Stimulated activated CD4-positive, alpha-beta T cell treated with anti-CD3 and anti-CD28 coated beads, Interleukin-2, amount 100 ng/mL, for 4 hours (primary cell): ENCODE results near the gene ABHD2.
"Not testable (repeated sequence)": the region's sequence is repeated elsewhere in the genome, so short reads cannot be mapped to it uniquely, and the experiment has no call there.

Experiments used
- DNase-seq: peaks from one replicate; pipeline ENCODE4 v3.0.0-alpha.2; 2020; ENCODE audit warnings: low read depth

Gene ABHD2

DNA sequence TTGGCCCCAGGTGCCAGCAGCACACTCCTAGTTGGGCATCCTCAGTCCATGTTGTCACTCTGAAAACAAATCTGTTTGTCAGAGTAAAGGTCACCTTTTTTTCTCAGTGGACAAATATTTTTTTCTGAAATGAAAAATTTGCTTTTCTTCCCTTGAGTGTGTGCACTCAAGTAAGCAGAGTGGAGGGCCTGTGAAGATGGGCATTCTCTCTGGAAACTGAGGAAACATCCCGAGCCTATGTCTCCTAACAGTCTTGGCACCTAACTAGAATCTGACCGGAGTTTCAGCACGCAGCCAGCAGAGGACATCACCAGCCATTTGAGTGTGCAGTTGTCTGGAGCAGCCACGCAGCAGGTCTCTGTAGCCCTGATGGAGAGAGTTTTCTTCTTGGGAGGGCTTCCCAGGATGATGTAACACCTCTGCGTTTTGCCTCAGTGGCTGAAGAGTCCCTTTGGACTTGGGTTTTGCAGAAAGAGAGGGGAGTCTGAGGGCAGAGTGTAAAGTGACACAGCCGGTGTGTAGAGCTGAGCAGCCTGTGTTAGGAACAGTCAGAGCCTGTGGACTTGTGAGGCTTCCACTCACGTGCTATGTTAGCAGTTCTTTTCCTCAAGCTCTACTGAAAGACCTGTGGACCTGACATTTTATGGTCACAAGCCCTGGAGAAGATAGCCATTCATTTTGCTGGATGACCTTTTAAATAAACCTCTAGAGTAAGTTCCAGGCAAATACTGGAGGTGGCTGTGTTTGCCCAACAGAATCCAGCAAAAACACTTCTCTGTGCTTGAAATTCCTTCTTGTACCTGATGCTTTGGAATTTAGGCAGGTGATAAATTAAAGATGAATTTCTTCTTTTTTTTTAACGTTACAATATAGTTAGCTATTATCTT, 51.6 kb downstream of the ABHD2 start:
- DNase-seq = no peak

DNA sequence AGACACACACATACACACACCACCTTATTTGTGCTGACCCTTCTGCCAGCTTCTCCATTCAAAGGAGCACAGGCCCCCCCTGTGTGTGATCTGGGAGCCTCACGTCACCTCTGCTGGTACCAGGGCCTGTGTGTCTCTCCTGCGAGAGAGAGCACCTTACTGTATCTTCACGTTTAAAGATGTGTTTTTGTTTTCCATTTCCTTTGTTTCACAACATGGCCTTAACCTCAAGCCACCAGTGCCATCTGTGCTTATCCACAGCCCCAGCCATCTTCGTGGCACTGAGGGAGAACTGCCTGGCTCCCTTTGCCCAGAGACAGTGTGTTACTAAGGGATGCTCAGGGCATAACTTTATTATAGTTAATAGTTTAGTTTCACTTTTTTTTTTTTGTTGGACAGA, 52.3 kb downstream of the ABHD2 start:
- no peak for DNase-seq

DNA sequence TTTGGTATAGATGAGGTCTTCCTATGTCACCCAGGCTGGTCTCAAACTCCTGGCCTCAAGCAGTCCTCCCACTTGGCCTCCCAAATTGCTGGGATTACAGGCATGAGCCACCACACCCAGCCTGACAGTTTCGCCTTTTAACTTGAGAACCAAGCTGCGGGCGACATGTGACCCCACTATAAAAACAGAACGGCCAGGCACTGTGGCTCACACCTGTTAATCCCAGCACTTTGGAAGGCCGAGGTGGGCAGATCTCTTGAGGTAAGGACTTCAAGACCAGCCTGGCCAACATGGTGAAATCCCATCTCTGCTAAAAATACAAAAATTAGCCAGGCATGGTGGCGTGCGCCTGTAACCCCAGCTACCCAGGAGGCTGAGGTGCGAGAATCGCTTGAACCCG, 52.9 kb downstream of the ABHD2 start:
- DNase-seq = not testable (repeated sequence)

DNA sequence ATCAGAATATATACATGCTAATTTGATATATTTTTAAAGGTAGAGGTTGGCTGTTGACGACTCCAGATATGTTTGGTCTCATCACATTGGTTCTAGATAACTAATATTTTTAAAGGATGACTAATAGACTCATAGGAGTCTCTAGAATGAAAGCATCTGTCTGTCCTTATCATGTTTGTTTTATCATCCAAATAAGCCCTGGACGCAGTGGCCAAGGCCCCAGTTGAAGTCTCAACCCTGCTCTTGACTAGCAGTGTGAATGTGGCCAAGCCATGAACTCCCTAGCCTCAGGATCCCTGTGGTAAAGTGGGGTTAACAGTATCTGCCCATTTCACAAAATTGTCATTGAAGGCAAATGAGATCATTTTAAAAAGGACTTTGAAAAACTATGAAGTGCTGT, 53.6 kb downstream of the ABHD2 start:
- DNase-seq = no peak

DNA sequence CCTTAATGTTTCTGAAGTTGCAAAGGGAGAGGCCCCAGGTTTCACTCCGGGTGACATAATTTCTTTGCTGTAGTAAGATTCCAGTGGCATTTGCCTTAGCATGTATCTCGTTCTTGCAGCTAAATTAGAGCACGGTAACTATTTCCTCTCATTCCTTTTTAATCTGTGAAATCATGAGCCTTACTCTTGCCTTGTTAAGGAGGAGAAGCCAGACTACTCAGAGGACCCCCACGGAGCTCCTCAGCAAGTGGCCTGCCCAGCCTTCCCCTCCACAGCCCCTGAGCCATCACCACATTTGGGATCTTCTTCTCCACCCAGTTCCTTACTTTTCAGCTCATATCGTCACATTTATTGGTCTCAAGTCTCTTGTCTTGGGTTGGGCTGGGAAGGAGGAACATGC, 54.2 kb downstream of the ABHD2 start:
- DNase-seq = no peak

DNA sequence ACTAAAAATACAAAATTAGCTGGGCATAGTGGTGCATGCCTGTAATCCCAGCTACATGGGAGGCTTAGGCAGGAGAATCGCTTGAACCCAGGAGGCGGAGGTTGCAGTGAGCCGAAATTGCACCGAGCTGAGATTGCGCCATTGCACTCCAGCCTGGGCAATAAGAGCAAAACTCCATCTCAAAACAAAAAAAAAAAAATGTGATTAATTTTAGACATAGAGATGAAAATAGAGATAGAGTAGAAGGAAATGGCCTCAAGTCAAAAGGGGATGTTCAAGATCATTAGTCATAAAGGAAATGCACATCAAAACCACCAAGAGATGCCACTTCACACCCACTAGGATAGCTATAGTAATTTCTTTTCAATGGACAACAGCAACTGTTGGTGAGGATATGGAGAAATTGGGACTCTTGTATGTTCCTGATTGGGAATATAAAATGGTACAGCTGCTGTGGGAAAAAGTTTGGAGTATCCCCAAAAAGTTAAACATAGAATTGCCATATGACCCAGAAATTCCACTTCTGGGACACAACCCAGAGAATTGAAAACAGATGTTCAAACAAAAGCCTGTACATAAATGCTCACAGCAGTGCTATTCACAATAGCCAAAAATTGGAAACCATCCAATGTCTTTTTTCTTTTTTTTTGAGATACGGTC, 55.4 kb downstream of the ABHD2 start:
- no peak for DNase-seq

DNA sequence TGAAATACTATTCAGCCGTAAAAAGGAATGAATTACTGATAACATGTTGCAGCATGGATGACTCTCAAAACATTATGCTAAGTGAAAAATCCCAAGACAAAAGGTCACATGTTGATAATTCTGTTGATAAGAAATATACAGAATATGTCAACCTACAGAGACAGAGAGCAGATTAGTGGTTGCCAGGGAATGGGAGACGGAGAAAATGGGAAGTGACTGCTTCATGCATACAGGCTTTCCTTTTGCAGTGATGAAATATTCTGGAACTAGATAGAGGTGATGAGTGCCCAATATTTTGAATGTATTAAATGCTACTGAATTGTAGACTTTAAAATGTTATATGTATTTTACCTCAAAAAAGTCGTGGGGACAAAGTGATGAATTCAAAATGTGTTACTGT, 56.2 kb downstream of the ABHD2 start:
- DNase-seq = no peak

DNA sequence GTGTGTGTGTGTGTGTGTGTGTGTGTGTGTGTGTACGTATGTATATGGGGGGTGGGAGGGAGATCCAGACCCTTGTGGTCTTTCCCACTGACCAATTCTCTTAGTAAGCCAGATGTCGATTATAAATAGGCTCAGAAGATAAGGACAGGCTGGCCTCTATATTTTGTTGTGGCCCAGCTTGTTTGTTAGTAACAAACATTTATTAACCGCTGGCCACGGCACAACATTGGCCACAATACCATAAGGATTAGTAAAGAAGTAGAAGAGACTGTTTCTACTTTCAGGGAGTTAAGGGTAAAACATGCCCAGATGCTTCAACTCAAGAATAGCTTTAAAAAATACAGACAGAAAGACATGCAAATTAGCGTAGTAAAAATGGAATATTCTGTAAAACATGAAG, 58.1 kb downstream of the ABHD2 start:
- no peak for DNase-seq

DNA sequence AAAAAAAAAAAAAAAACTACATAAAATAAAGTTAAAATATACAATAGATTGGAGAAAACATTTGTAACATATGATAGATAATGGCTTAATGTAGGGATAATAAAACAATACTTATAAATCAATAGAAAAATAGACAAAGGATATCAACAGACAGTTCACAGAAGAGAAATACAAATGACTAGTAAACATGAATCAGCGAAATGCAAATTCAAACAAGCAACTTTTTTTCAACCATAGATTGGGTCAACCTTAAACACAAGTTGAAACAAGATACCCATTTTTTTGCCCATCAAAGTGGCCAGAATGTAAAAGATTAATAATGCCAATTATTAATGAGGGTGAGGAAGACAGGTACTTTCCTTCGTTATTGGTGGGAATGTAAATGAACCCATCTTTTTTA, 59.9 kb downstream of the ABHD2 start:
- DNase-seq = no peak

DNA sequence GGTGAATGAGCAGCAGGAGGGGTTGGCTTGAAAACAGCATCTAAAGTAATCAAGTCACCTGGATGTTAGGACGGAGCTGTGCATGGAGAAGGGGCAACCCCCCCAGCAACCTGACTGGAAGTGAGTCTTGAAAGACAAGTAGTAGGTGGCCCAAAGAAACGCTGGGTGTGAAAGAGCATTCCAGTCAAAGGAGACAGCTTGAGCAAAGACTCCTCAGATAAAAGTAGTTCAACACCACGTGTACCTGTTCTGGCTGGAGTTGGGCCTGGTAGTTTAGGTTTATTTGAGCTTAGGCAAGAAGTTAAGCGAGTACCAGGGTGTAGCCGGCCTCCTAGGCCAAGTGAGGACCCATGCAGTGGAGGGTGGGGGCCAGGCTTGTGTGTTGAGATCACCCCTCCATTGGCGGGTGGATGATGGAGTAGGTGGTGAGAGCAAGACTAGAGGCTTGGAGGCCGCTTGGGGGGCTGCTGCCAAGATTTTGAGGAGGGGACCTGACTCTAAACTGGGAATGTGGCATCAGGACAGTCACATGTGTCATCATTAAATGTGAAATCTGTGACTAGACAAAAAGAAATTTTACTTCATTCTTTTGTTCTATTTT, 61.3 kb downstream of the ABHD2 start:
- no peak for DNase-seq

DNA sequence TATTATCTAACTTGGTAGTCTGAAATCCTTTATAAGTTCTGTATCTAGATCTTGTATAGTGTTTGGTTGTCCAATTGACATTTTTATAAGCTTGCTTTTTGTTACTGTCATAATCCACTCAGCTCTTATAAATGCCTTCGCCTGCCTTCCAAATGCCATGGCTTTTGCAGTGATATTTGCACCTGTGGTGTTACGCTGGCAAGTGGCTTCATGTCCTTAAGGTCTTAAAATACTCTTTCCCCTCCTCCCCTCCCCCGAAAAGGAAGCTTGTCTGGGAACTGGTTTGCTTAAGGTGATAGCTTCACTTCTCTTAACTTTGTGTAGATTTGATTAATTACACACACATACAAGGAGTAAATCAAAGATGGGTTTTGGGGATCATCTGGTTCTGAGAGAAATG, 62.0 kb downstream of the ABHD2 start:
- no peak for DNase-seq

DNA sequence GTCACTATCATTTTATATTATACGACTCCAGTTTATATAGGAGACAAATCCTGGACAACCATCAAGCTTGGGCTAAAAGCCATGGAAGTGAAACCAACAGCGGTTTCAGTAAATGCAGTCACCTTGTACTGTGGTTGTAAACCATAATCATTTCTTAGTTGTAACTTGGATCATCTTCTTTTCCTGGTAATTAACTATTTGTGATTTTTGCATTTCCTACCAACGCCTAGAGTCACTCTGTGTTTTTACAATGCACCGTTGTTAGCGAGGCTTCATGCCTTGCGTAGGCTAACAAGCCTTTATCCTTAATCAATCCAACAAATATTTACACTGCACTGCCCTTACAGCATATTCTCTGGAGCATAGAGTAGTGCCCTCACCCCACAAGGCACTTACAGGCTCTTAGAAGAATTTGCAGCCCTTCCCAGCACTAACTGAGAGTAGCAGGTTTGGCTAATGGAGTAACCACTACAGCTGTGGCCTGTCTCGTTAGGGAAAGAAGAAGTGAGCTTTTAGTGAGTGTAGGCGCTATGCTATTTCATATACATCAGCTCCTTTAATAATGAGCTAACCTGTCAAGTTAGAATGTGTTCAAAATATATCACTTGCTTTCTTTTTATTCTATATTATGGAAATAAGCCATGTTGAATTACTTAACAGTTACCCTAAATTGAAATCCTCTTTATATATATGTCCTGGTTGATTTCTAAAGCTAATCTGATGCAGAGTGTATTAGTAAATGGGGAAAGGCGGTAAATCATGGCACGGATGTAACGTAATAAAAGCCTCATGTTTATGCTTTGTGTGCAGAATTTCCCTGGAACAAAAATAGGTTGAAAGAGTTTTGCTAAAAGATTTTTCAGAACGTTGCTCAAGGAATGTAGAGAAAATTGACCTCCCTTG, 62.8 kb downstream of the ABHD2 start:
- no peak for DNase-seq

DNA sequence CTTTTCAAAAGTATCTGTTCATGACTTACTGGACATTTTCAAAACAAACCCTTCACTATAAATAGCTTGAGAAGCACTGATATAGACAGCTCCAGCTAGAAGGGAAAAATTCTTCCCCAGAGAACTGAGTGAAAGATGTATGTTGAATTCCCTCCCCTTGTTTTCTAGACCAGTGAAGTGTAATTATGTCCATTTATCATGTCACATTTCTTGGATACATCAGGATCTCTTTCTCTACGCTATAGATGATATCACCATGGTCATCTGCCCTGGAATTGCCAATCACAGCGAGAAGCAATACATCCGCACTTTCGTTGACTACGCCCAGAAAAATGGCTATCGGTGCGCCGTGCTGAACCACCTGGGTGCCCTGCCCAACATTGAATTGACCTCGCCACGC, 66.9 kb downstream of the ABHD2 start:
- no peak for DNase-seq

DNA sequence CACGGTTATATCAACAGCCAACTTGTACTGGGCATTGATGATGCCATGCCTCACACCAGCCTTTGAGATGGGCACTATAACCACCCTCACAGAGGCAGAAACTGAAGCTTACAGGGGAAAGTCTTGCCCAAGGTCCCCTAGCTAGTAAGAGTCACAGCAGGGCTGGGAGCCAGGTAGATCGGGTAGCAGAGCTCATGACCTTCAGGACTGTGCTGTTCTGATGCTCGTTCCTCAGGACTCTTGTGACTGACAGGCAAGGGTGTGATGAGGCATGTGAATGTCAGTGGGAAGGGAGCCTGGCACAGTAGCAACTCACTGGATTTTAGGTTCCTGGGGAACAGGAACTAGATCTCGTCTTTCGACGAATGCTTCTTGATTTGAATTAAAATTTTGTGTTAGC, 67.4 kb downstream of the ABHD2 start:
- DNase-seq = no peak

DNA sequence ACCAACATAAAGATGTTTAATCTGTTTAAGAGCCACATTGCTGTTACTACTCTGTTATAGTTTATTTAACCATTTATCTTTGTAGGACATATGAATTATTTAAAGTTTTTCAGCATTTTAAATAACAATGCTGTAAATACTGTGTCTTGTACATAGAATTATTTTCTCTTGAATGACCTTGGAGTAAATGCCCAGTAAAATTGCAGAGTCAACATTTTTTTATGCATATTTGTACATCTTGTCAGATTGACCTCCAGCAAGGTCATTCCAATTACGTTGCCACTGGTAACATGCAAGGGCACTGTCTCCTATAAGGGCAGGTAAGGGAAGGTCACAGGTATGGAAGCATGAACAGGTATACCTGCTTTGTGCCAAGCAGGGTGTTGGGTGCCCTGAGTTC, 68.8 kb downstream of the ABHD2 start:
- DNase-seq = no peak

DNA sequence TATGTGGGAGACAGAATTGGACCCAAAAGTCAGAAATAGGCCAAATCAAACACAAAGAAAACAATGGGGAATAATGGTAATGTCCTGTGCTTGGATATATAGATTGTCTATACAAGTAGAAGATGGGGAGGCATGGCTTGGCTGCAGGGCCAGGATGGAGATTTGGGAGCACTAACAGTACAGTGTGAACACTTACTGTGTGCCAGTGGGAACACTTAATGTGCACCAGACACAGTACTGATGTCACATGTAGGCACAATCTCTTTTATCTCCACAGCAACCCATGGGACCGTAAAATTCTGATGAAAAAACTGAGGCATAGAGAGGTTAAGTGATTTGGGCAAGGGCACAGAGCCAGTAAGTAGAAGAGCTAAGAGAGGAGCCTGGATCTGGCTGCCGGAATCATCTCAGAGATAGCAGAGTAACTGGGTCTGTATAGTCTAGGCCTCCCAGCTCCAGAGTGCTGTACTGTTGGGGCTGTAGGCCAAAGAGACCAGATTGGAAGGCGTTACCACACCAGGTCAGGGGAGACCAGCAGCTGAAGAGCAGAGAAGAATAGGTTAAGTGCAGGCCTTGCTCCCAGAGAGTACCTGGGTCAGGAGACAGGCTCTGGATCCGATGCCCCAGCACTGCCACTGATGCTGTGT, 69.8 kb downstream of the ABHD2 start:
- DNase-seq = no peak

DNA sequence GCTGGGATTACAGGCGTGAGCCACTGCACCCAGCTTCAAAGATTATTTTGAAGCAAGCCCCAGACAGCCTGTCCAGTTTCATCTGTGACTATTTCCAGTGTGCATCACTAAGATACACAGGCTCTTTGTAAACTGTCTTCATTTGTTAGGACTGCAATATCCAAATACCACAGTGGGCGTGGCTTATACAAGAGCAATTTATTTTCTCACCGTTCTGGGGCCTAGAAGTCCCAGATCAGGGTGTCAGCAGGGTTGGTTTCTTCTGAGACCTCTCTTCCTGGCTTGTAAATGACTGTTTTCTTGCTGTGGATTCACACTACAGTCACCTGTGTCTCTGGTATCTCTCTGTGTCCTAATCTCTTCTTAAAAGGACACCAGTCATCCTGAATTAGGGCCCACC, 73.4 kb downstream of the ABHD2 start:
- no peak for DNase-seq

DNA sequence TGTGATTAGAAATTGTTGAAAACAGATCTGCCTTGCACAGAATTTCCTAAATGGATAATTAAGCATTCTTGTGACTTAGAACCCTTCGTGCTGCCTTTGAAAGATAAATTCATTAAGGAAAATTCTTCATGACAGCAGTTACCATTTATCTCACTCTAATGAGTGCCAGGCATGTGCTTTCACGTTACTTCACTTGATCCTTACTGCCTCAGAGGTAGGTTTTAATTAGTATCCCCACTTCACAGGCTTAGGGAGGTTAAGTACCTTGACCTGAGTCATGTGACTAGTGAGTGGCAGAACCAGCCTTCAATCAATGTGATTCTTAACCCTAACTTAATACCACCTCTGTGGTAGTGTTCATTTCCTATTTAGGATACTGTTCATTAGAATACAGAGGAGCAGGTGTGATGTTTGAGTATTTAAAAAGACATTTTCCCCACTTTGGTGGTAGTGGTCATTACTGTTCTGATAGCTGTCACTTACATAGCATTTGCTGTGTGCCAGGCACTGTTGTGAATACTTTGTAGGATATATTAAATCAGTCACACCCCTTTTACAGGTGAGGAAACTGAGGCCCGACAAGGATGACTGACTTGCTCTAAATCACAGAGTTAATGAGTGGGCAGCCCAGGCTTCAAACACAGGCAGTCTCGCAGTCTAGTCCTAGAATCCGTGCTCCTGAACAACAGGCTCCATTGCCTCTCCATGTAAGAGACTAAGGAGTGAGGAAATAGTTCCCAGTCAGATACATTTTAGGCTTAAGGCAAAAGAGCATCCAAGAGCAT, 75.2 kb downstream of the ABHD2 start:
- no peak for DNase-seq

DNA sequence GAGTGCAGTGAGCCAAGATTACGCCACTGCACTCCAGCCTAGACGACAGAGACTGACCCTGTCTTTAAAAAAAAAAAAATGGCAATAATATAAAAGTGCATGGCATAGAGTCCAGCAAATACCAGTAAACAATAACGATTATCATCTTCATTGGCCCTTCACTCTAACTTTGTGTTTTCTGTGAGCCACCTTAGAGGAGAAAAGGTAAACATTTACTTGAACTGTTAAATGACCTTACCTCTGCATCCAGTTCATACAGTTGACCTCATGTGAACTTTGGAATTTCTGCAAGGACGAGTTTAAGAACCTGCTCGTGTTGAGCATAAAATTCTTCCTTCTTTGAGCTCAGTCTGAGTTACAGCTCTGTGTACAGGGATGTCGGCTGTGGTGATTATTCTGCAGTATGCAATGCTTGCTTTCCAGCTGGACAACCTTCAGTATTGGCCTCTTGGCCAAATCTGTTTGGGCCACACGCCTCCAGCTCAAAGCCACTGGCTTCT, 76.5 kb downstream of the ABHD2 start:
- no peak for DNase-seq

DNA sequence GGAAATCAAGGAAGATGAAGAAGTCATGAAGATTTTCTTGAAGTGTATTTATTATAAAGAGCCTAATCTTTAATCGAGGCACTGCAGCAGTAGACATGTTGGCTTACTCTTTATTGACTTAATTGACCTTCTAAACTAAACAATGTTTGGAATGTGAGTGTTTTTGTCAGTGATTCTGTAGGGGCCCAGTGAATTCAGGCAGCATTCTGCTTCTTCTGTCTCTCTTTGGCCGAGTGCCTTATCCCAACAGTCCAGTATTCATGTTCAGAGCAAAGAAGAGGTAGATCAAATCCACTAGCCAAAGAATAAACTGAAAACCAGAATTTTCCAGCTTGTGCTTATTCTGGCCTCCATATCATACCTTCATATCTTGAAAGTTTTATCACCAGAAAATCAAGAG, 77.4 kb downstream of the ABHD2 start:
- DNase-seq = no peak
